ENCODE measurements around the gene TRA2B. TPM values are rescaled to one million over a fixed set of nuclear protein-coding genes. Genes with fewer than 3 reads are reported as not detected.

TRA2B gene
- total and polyA plus RNA-seq, 7 experiments from 2014 or later: 182 to 673 (median 216) TPM

GRCh38 chr3:185936814-185937688 is 763 bp downstream of the TRA2B start:
- intact Hi-C loops (cut with micrococcal nuclease): loop anchor here (1.0 to 10.0 kb wide), 18 partner anchors 8 to 1805 kb away; partner anchors contain the start of genes RPL39L (in 2 of the 2), TMEM41A (in 2 of the 2), CLCN2 (in 1 of the 2) and ETV5 (in 1 of the 2)
- ChIA-PET POLR2A (interaction anchor here (0.6 to 3.5 kb wide), 24 partner anchors 9 to 1090 kb away, joined by 3 to 39 read pairs (median 6); partner anchors contain the start of genes DNAJB11, EIF4A2, SENP2 and TBCCD1), CTCF (interaction anchor here (0.5 kb wide), 1 partner anchor 660 kb away, joined by 4 read pairs; no protein-coding TSS in a partner anchor)
- peak overlapping the region; percentile 91 to 100 (median 100) for H3K4me3 Mint-ChIP-seq
- DNase-seq: peak; percentile 80 to 88 (median 87)
- Histone ChIP-seq H3K4me3 (ENCODE audit: low read length) (peak overlapping the region; percentile 99), H3K4me1 (ENCODE audit: control insufficient read depth in 2 of 2, insufficient read depth in 2 of 2, low read length in 2 of 2) (peaks cover 19 to 29% of the 10 kb centered on the region in 2 donors), H3K36me3 (ENCODE audit: control insufficient read depth in 2 of 3, insufficient read depth in 3 of 3, low read length in 3 of 3) (peaks cover 0 to 12% (median 0%) of the 10 kb centered on the region in 3 experiments), H3K27ac (ENCODE audit: low read depth, low read length) (peak overlapping the region; percentile 95), H3K27me3 (ENCODE audit: control insufficient read depth in 2 of 2, insufficient read depth in 2 of 2, low read length in 2 of 2) (no peaks in the 10 kb centered on the region), H3K9me3 (ENCODE audit: control insufficient read depth in 2 of 3, low read length in 3 of 3) (no peaks in the 10 kb centered on the region)
- ATAC-seq: peak; percentile 74
- peak overlapping the region; percentile 99 to 100 (median 100) for H3K27ac Mint-ChIP-seq
- H3K27me3 Mint-ChIP-seq: peaks cover 0 to 16% (median 0%) of the 10 kb centered on the region in 5 donors
- peaks cover 0 to 14% (median 0%) of the 10 kb centered on the region in 11 donors for H3K9me3 Mint-ChIP-seq
- H3K36me3 Mint-ChIP-seq: peaks cover 0 to 37% (median 3%) of the 10 kb centered on the region in 5 donors
- peaks cover 29 to 55% (median 45%) of the 10 kb centered on the region in 7 donors for H3K4me1 Mint-ChIP-seq

GRCh38 chr3:185936273-185936629 is 1.6 kb downstream of the TRA2B start:
- POLR2A ChIA-PET: interaction anchor here (0.6 to 3.5 kb wide), 9 partner anchors 8 to 1091 kb away, joined by 3 to 39 read pairs (median 8); partner anchors contain the start of gene DNAJB11
- Histone ChIP-seq H3K4me3 (ENCODE audit: low read length) (peak overlapping the region; percentile 99), H3K9me3 (ENCODE audit: control insufficient read depth in 2 of 3, low read length in 3 of 3) (no peaks in the 10 kb centered on the region), H3K36me3 (ENCODE audit: control insufficient read depth in 2 of 3, insufficient read depth in 3 of 3, low read length in 3 of 3) (peaks cover 0 to 12% (median 1%) of the 10 kb centered on the region in 3 experiments), H3K4me1 (ENCODE audit: control insufficient read depth in 2 of 2, insufficient read depth in 2 of 2, low read length in 2 of 2) (peaks cover 25 to 37% of the 10 kb centered on the region in 2 donors), H3K27me3 (ENCODE audit: control insufficient read depth in 2 of 2, insufficient read depth in 2 of 2, low read length in 2 of 2) (no peaks in the 10 kb centered on the region), H3K27ac (ENCODE audit: low read depth, low read length) (peak overlapping the region; percentile 95)
- intact Hi-C loops (cut with micrococcal nuclease): loop anchor here (1.0 to 10.0 kb wide), 16 partner anchors 8 to 1806 kb away; partner anchors contain the start of genes RPL39L (in 2 of the 2), TMEM41A (in 2 of the 2), CLCN2 (in 1 of the 2) and ETV5 (in 1 of the 2)
- ATAC-seq: no peak
- Mint-ChIP-seq H3K4me3 (peak overlapping the region; percentile 91 to 100 (median 100)), H3K27ac (peak overlapping the region; percentile 99 to 100 (median 100)), H3K27me3 (peaks cover 0 to 16% (median 0%) of the 10 kb centered on the region in 5 donors), H3K4me1 (peaks cover 37 to 63% (median 53%) of the 10 kb centered on the region in 7 donors), H3K36me3 (peaks cover 5 to 40% (median 9%) of the 10 kb centered on the region in 5 donors), H3K9me3 (peaks cover 0 to 14% (median 0%) of the 10 kb centered on the region in 11 donors)
- CTCF ChIA-PET: interaction anchor here (0.5 to 0.8 kb wide), 2 partner anchors 8 to 661 kb away, joined by 4 read pairs; no protein-coding TSS in a partner anchor
- no peak for DNase-seq

- H3K27me3 Mint-ChIP-seq: peaks cover 0 to 16% (median 0%) of the 10 kb centered on the region in 5 donors
- Histone ChIP-seq H3K4me3 (ENCODE audit: low read length) (peak overlapping the region; percentile 99), H3K27ac (ENCODE audit: low read depth, low read length) (peak overlapping the region; percentile 95), H3K4me1 (ENCODE audit: control insufficient read depth in 2 of 2, insufficient read depth in 2 of 2, low read length in 2 of 2) (peaks cover 31 to 43% of the 10 kb centered on the region in 2 donors), H3K27me3 (ENCODE audit: control insufficient read depth in 2 of 2, insufficient read depth in 2 of 2, low read length in 2 of 2) (no peaks in the 10 kb centered on the region), H3K36me3 (ENCODE audit: control insufficient read depth in 2 of 3, insufficient read depth in 3 of 3, low read length in 3 of 3) (peaks cover 0 to 12% (median 4%) of the 10 kb centered on the region in 3 experiments), H3K9me3 (ENCODE audit: control insufficient read depth in 2 of 3, low read length in 3 of 3) (no peaks in the 10 kb centered on the region)
- CTCF ChIA-PET: interaction anchor here (0.8 kb wide), 1 partner anchor 8 kb away, joined by 4 read pairs; no protein-coding TSS in a partner anchor
- H3K27ac Mint-ChIP-seq: peak overlapping the region; percentile 99 to 100 (median 100)
- DNase-seq (no peak), ATAC-seq (no peak)
- intact Hi-C loops (cut with micrococcal nuclease): loop anchor here (1.0 to 10.0 kb wide), 17 partner anchors 7 to 1807 kb away; partner anchors contain the start of genes RPL39L (in 2 of the 2), TMEM41A (in 2 of the 2), CLCN2 (in 1 of the 2) and ETV5 (in 1 of the 2)
- H3K4me1 Mint-ChIP-seq: peaks cover 43 to 69% (median 59%) of the 10 kb centered on the region in 7 donors
- peaks cover 5 to 44% (median 15%) of the 10 kb centered on the region in 5 donors for H3K36me3 Mint-ChIP-seq
- POLR2A ChIA-PET: interaction anchor here (0.6 to 3.5 kb wide), 8 partner anchors 7 to 1092 kb away, joined by 3 to 39 read pairs (median 10); partner anchors contain the start of gene DNAJB11
- peak overlapping the region; percentile 91 to 100 (median 100) for H3K4me3 Mint-ChIP-seq
- peaks cover 0 to 14% (median 0%) of the 10 kb centered on the region in 11 donors for H3K9me3 Mint-ChIP-seq
These were observed 2.1 kb downstream of the TRA2B start for GRCh38 chr3:185935465-185936272.

- peak overlapping the region; percentile 52 to 100 (median 100) for H3K27ac Mint-ChIP-seq
- H3K9me3 Mint-ChIP-seq: peaks cover 0 to 14% (median 0%) of the 10 kb centered on the region in 11 donors
- peaks cover 0 to 14% (median 0%) of the 10 kb centered on the region in 5 donors for H3K27me3 Mint-ChIP-seq
- POLR2A ChIA-PET: interaction anchor here (1.2 to 3.5 kb wide), 4 partner anchors 7 to 23 kb away, joined by 3 to 39 read pairs (median 4); no protein-coding TSS in a partner anchor
- intact Hi-C loops (cut with micrococcal nuclease): loop anchor here (1.0 to 10.0 kb wide), 13 partner anchors 11 to 1807 kb away; partner anchors contain the start of genes RPL39L (in 2 of the 2), CLCN2 (in 1 of the 2), ETV5 (in 1 of the 2) and IGF2BP2 (in 1 of the 2)
- H3K36me3 Mint-ChIP-seq: peaks cover 5 to 45% (median 20%) of the 10 kb centered on the region in 5 donors
- Histone ChIP-seq H3K9me3 (ENCODE audit: control insufficient read depth in 2 of 3, low read length in 3 of 3) (no peaks in the 10 kb centered on the region), H3K27ac (ENCODE audit: low read depth, low read length) (peak overlapping the region; percentile 95), H3K4me3 (ENCODE audit: low read length) (peak overlapping the region; percentile 99), H3K36me3 (ENCODE audit: control insufficient read depth in 2 of 3, insufficient read depth in 3 of 3, low read length in 3 of 3) (peaks cover 0 to 12% (median 4%) of the 10 kb centered on the region in 3 experiments), H3K27me3 (ENCODE audit: control insufficient read depth in 2 of 2, insufficient read depth in 2 of 2, low read length in 2 of 2) (no peaks in the 10 kb centered on the region), H3K4me1 (ENCODE audit: control insufficient read depth in 2 of 2, insufficient read depth in 2 of 2, low read length in 2 of 2) (peaks cover 38 to 50% of the 10 kb centered on the region in 2 donors)
- no peak for ATAC-seq
- CTCF ChIA-PET: no interaction called here
- peak overlapping the region; percentile 91 to 100 (median 100) for H3K4me3 Mint-ChIP-seq
- H3K4me1 Mint-ChIP-seq: peaks cover 50 to 74% (median 65%) of the 10 kb centered on the region in 7 donors
- no peak for DNase-seq
These were observed 2.9 kb downstream of the TRA2B start for GRCh38 chr3:185934767-185935464.

GRCh38 chr3:185934174-185934557 is 3.6 kb downstream of the TRA2B start:
- no peaks in the 10 kb centered on the region for H3K27me3 ChIP-seq (ENCODE audit: control insufficient read depth in 2 of 2, insufficient read depth in 2 of 2, low read length in 2 of 2)
- DNase-seq (no peak), ATAC-seq (no peak)
- POLR2A ChIA-PET: interaction anchor here (0.6 to 1.3 kb wide), 4 partner anchors 8 to 916 kb away, joined by 3 to 5 read pairs (median 3); no protein-coding TSS in a partner anchor
- Mint-ChIP-seq H3K4me1 (peaks cover 58 to 77% (median 70%) of the 10 kb centered on the region in 7 donors), H3K4me3 (peak overlapping the region; percentile 91 to 100 (median 100)), H3K36me3 (peaks cover 5 to 46% (median 26%) of the 10 kb centered on the region in 5 donors), H3K27me3 (peaks cover 0 to 8% (median 0%) of the 10 kb centered on the region in 5 donors), H3K27ac (peak overlapping the region in 8 of 9 donors; percentile 43 to 100 (median 100)), H3K9me3 (peaks cover 0 to 14% (median 0%) of the 10 kb centered on the region in 11 donors)
- no peaks in the 10 kb centered on the region for H3K9me3 ChIP-seq (ENCODE audit: control insufficient read depth in 2 of 3, low read length in 3 of 3)
- H3K27ac ChIP-seq (ENCODE audit: low read depth, low read length): peak overlapping the region; percentile 95
- peaks cover 0 to 12% (median 4%) of the 10 kb centered on the region in 3 experiments for H3K36me3 ChIP-seq (ENCODE audit: control insufficient read depth in 2 of 3, insufficient read depth in 3 of 3, low read length in 3 of 3)
- peak overlapping the region; percentile 99 for H3K4me3 ChIP-seq (ENCODE audit: low read length)
- CTCF ChIA-PET: no interaction called here
- intact Hi-C loops (cut with micrococcal nuclease): loop anchor here in 1 of 2 donors (1.0 to 10.0 kb wide), 4 partner anchors 10 to 439 kb away; partner anchors contain the start of genes IGF2BP2 and TMEM41A
- peaks cover 45 to 58% of the 10 kb centered on the region in 2 donors for H3K4me1 ChIP-seq (ENCODE audit: control insufficient read depth in 2 of 2, insufficient read depth in 2 of 2, low read length in 2 of 2)
